IMR-90 (cell line): ENCODE results near the gene AVP. TPM values are rescaled to one million over a fixed set of nuclear protein-coding genes. Genes with fewer than 3 reads are reported as not detected.

ENCODE experiments used
- ATAC-seq: fragments of 200-7000 bp; cut with Tn5 transposase; 2 replicates; pipeline ENCODE4 v1.9.1; 2020; ENCODE audit warnings: low read depth, mild to moderate bottlenecking, moderate library complexity
- BruUV-seq: library from RNA; stranded (reverse); fragments of 400-500 nt; replicated peaks from 2 replicates; lab custom pipeline; 2021; lab: Mats Ljungman, UMichigan
- CTCF ChIA-PET: fragments of 300-600 bp; formaldehyde crosslinking; extraction: SDS; loops from one replicate; lab custom pipeline; 2021; ENCODE audit warnings: antibody characterized with exemption; lab: Yijun Ruan, JAX
- POLR2A ChIA-PET: fragments of 300-600 bp; sonication (Branson Sonifier 250); formaldehyde crosslinking; loops from one replicate; lab custom pipeline; 2022; ENCODE audit warnings: antibody characterized with exemption; ENCODE audit not compliant: unreplicated experiment; lab: Charles Lee
- DNase-seq: peaks from one replicate; pipeline ENCODE4 v3.0.0; 2013
- H2AFZ ChIP-seq: replicated peaks from 2 replicates; pipeline ENCODE3; 2013; ENCODE audit warnings: low read length, mild to moderate bottlenecking; ENCODE audit not compliant: poor library complexity
- H2AK5ac ChIP-seq: 2 replicates; pipeline ENCODE4 v1.6.1; 2013; ENCODE audit warnings: low read depth, low read length, inconsistent platforms
- H2AK9ac ChIP-seq: replicated peaks from 2 replicates; pipeline ENCODE3; 2013; ENCODE audit warnings: mild to moderate bottlenecking, low read depth, low read length, moderate library complexity; ENCODE audit not compliant: poor library complexity
- H2BK120ac ChIP-seq: 2 replicates; pipeline ENCODE4 v1.6.1; 2013; ENCODE audit warnings: low read depth, low read length, inconsistent platforms
- H2BK15ac ChIP-seq: 3 replicates; pipeline ENCODE4 v1.6.1; 2013; ENCODE audit warnings: low read depth, low read length, inconsistent platforms
- H2BK20ac ChIP-seq: 2 replicates; pipeline ENCODE4 v1.6.1; 2013; ENCODE audit warnings: low read depth, mild to moderate bottlenecking, inconsistent platforms, low read length, moderate library complexity
- H2BK5ac ChIP-seq: 2 replicates; pipeline ENCODE4 v1.6.1; 2013; ENCODE audit warnings: mild to moderate bottlenecking, low read depth, low read length, inconsistent platforms; ENCODE audit not compliant: poor library complexity, severe bottlenecking
- H3K14ac ChIP-seq: replicated peaks from 2 replicates; pipeline ENCODE4 v1.6.1; 2013; ENCODE audit warnings: low read depth, low read length, inconsistent platforms
- H3K18ac ChIP-seq: 2 replicates; pipeline ENCODE4 v1.6.1; 2013; ENCODE audit warnings: low read depth, low read length, control low read depth
- H3K23ac ChIP-seq: 2 replicates; pipeline ENCODE4 v1.6.1; 2013; ENCODE audit warnings: low read depth, low read length, inconsistent platforms
- H3K27ac ChIP-seq: 2 replicates; pipeline ENCODE4 v1.5.1; 2013; ENCODE audit warnings: mild to moderate bottlenecking, control low read depth, low read length; ENCODE audit not compliant: insufficient read depth
- H3K27me3 ChIP-seq: 2 replicates; pipeline ENCODE4 v1.6.1; 2013; ENCODE audit warnings: low read length; ENCODE audit not compliant: control insufficient read depth, insufficient read depth
- H3K36me3 ChIP-seq: 2 replicates; pipeline ENCODE4 v1.6.1; 2013; ENCODE audit warnings: low read length, mixed read lengths; ENCODE audit not compliant: control insufficient read depth, insufficient read depth
- H3K4ac ChIP-seq: 2 replicates; pipeline ENCODE4 v1.6.1; 2013; ENCODE audit warnings: low read depth, low read length, inconsistent platforms
- H3K4me1 ChIP-seq: 2 replicates; pipeline ENCODE4 v1.6.1; 2013; ENCODE audit warnings: low read length, mixed read lengths; ENCODE audit not compliant: control insufficient read depth, insufficient read depth
- H3K4me2 ChIP-seq: 2 replicates; pipeline ENCODE4 v1.6.1; 2013; ENCODE audit warnings: low read depth, mild to moderate bottlenecking, control low read depth, low read length, moderate library complexity
- H3K4me3 ChIP-seq: 2 replicates; pipeline ENCODE4 v1.5.1; 2013; ENCODE audit warnings: low read depth, mild to moderate bottlenecking, control low read depth, low read length, moderate library complexity; ENCODE audit not compliant: insufficient read depth
- H3K56ac ChIP-seq: 2 replicates; pipeline ENCODE4 v1.6.1; 2013; ENCODE audit warnings: low read length, inconsistent platforms; ENCODE audit not compliant: insufficient read depth; ENCODE audit errors: extremely low read depth
- H3K79me1 ChIP-seq, 2 experiments: 2 replicates each; pipeline ENCODE4 v1.6.1; 2013; ENCODE audit warnings: low read length in 2 of 2, inconsistent platforms in 1 of 2, low read depth in 1 of 2
- H3K9ac ChIP-seq: 2 replicates; pipeline ENCODE4 v1.6.1; 2013; ENCODE audit warnings: low read depth, low read length, control low read depth
- H3K9me1 ChIP-seq: 2 replicates; pipeline ENCODE4 v1.6.1; 2013; ENCODE audit warnings: low read length, inconsistent platforms; ENCODE audit not compliant: insufficient read depth
- H3K9me3 ChIP-seq: 2 replicates; pipeline ENCODE4 v1.6.1; 2013; ENCODE audit warnings: low read length; ENCODE audit not compliant: control insufficient read depth, insufficient read depth
- H4K20me1 ChIP-seq: 2 replicates; pipeline ENCODE4 v1.6.1; 2013; ENCODE audit warnings: low read length, inconsistent platforms; ENCODE audit not compliant: insufficient read depth
- H4K5ac ChIP-seq: 2 replicates; pipeline ENCODE4 v1.6.1; 2013; ENCODE audit warnings: mild to moderate bottlenecking, low read depth, low read length, control low read depth
- H4K8ac ChIP-seq, 2 experiments: 2 replicates each; pipeline ENCODE4 v1.6.1; 2013; ENCODE audit warnings: low read depth in 2 of 2, low read length in 2 of 2, control low read depth in 1 of 2, inconsistent platforms in 1 of 2
- H4K91ac ChIP-seq: 2 replicates; pipeline ENCODE4 v1.6.1; 2013; ENCODE audit warnings: low read depth, low read length, inconsistent platforms; ENCODE audit not compliant: insufficient read depth
- BHLHE40 ChIP-seq: fragments of 150-350 bp; IDR thresholded peaks from 2 replicates; pipeline ENCODE4 v1.6.1; 2016; ENCODE audit warnings: mild to moderate bottlenecking, low read depth, low read length
- CEBPB ChIP-seq: IDR thresholded peaks from 2 replicates; pipeline ENCODE4 v1.6.1; 2012; ENCODE audit warnings: low read depth, low read length, improper control_type of control experiment
- CHD1 ChIP-seq: IDR thresholded peaks from 2 replicates; pipeline ENCODE4 v1.6.1; 2012; ENCODE audit warnings: low read depth, low read length, improper control_type of control experiment
- CTCF ChIP-seq: conservative IDR thresholded peaks from 2 replicates; pipeline ENCODE4 v1.5.1; 2012; ENCODE audit warnings: mild to moderate bottlenecking, low read depth, low read length, improper control_type of control experiment
- ELK1 ChIP-seq: fragments of 150-350 bp; IDR thresholded peaks from 2 replicates; pipeline ENCODE4 v1.6.1; 2016; ENCODE audit warnings: low read depth, mild to moderate bottlenecking, low read length, moderate library complexity, borderline replicate concordance
- FOS ChIP-seq: fragments of 150-350 bp; IDR thresholded peaks from 2 replicates; pipeline ENCODE4 v1.6.1; 2016; ENCODE audit warnings: low read depth, low read length
- MAFK ChIP-seq: IDR thresholded peaks from 2 replicates; pipeline ENCODE4 v1.6.1; 2012; ENCODE audit warnings: low read depth, low read length, improper control_type of control experiment
- MAZ ChIP-seq: IDR thresholded peaks from 2 replicates; pipeline ENCODE4 v1.6.1; 2012; ENCODE audit warnings: low read depth, mild to moderate bottlenecking, low read length, improper control_type of control experiment, moderate library complexity, borderline replicate concordance
- MXI1 ChIP-seq: IDR thresholded peaks from 2 replicates; pipeline ENCODE4 v1.6.1; 2012; ENCODE audit warnings: low read depth, mild to moderate bottlenecking, low read length, moderate library complexity, borderline replicate concordance
- NFE2L2 ChIP-seq: fragments of 150-350 bp; IDR thresholded peaks from 2 replicates; pipeline ENCODE4 v1.6.1; 2016; ENCODE audit warnings: low read depth, mild to moderate bottlenecking, low read length
- POLR2A ChIP-seq: IDR thresholded peaks from 2 replicates; pipeline ENCODE4 v1.6.1; 2012; ENCODE audit warnings: mild to moderate bottlenecking, low read depth, low read length
- RAD21 ChIP-seq: IDR thresholded peaks from 2 replicates; pipeline ENCODE4 v1.6.1; 2012; ENCODE audit warnings: low read length, improper control_type of control experiment
- RCOR1 ChIP-seq: IDR thresholded peaks from 2 replicates; pipeline ENCODE4 v1.6.1; 2012; ENCODE audit warnings: mild to moderate bottlenecking, low read length, improper control_type of control experiment; ENCODE audit not compliant: insufficient replicate concordance
- RFX5 ChIP-seq: IDR thresholded peaks from 2 replicates; pipeline ENCODE4 v1.8.0; 2012; ENCODE audit warnings: low read depth, mild to moderate bottlenecking, low read length, moderate library complexity
- SMC3 ChIP-seq: fragments of 150-350 bp; IDR thresholded peaks from 2 replicates; pipeline ENCODE4 v1.6.1; 2016; ENCODE audit warnings: low read depth, mild to moderate bottlenecking, antibody characterized with exemption, low read length, moderate library complexity
- USF2 ChIP-seq: fragments of 150-350 bp; IDR thresholded peaks from 2 replicates; pipeline ENCODE4 v1.6.1; 2017; ENCODE audit warnings: mild to moderate bottlenecking, antibody characterized with exemption, low read length, low read depth
- WGBS, 2 experiments: methylation state at CpG; one replicate each; pipeline versions ENCODE4 v1.1.5 to v1.1.7; 2013; ENCODE audit warnings: missing lambda C conversion rate in 2 of 2; ENCODE audit not compliant: insufficient read length in 1 of 2; ENCODE audit errors: extremely low coverage in 2 of 2; 5-methylcytosine and 5-hydroxymethylcytosine counted together
- dilution Hi-C: fragments of 300-500 bp; cut with HindIII; formaldehyde crosslinking; loops from one replicate; pipeline ENCODE4 v1.14.3; 2018; ENCODE audit warnings: low sequenced_read_pairs; ENCODE audit not compliant: unreplicated experiment
- in situ Hi-C: fragments of 300-500 bp; cut with MboI; formaldehyde crosslinking; loops from 3 replicates; pipeline ENCODE4 v1.14.3; 2019; ENCODE audit warnings: low sequenced_read_pairs, inconsistent platforms, mixed read lengths
- intact Hi-C: fragments of 100-400 bp; cut with micrococcal nuclease; formaldehyde crosslinking; loops from 2 replicates; pipeline ENCODE4 v1.10.0; 2022
- polyA plus RNA-seq, 3 experiments: library from polyadenylated mRNA; depleted of rRNA; stranded (reverse); fragments of >200 nt; gene quantifications; 2 replicates each; pipeline ENCODE4 v1.2.3, GENCODE V29; 2012; ENCODE audit warnings: low replicate concordance in 1 of 3
- total RNA-seq: library from RNA; depleted of rRNA; stranded (reverse); fragments of >200 nt; gene quantifications from 2 replicates; pipeline ENCODE4 v1.2.3, GENCODE V29; 2012

AVP gene
- total and polyA plus RNA-seq, 2 of the 4 experiments (the other 2 are of a cell fraction): not detected

- H3K36me3 ChIP-seq: peaks cover 19% of the 10 kb centered on the region
- H4K91ac ChIP-seq: no peak overlapping the region
- H3K9ac ChIP-seq: no peak overlapping the region
- H3K79me1 ChIP-seq: peaks cover 20 to 26% of the 10 kb centered on the region in 2 experiments
- H3K4me1 ChIP-seq: no peaks in the 10 kb centered on the region
- no CpG with 5 or more reads among the region's 1 CpG for WGBS, 2 experiments
- ATAC-seq (no peak), DNase-seq (no peak)
- H3K4me3 ChIP-seq: no peak overlapping the region
- H3K9me3 ChIP-seq: no peaks in the 10 kb centered on the region
- H2AK9ac ChIP-seq: no peak overlapping the region
- TF ChIP-seq RCOR1 (no peak), RAD21 (no peak), CHD1 (no peak), SMC3 (no peak), ELK1 (no peak), CEBPB (no peak), USF2 (no peak), FOS (no peak), MAFK (no peak), BHLHE40 (no peak), CTCF (no peak), NFE2L2 (no peak), RFX5 (no peak), MAZ (no peak), POLR2A (no peak), MXI1 (no peak)
- no peak overlapping the region for H2BK15ac ChIP-seq
- ChIA-PET CTCF (no interaction called here), POLR2A (no interaction called here)
- peaks cover 3% of the 10 kb centered on the region; the same call in 1 of the 2 replicates for H4K20me1 ChIP-seq
- H4K5ac ChIP-seq: no peak overlapping the region
- BruUV-seq: no TSS peak
- H3K4me2 ChIP-seq: no peak overlapping the region
- H2AK5ac ChIP-seq: no peak overlapping the region
- no peak overlapping the region for H3K23ac ChIP-seq
- no peak overlapping the region for H2BK20ac ChIP-seq
- no peak overlapping the region for H2BK120ac ChIP-seq
- intact Hi-C loops: no loop called here
- H3K9me1 ChIP-seq: peaks cover 7% of the 10 kb centered on the region
- H3K27ac ChIP-seq: no peak overlapping the region
- H3K18ac ChIP-seq: no peak overlapping the region
- H3K27me3 ChIP-seq: no peaks in the 10 kb centered on the region
- H2AFZ ChIP-seq: no peak overlapping the region
- H4K8ac ChIP-seq: no peak overlapping the region
- H3K56ac ChIP-seq: no peak overlapping the region
- in situ Hi-C loops: no loop called here
- peak overlapping the region; percentile 16; the same call in 1 of the 2 replicates for H3K4ac ChIP-seq
- dilution Hi-C loops: no loop called here
- H2BK5ac ChIP-seq: no peak overlapping the region
- no peak overlapping the region for H3K14ac ChIP-seq
These were observed 39.0 kb upstream of the AVP start for GRCh38 chr20:3123542-3123941.
